ENCODE measurements around the gene GTF2F1.
"Not testable (repeated sequence)": the region's sequence is repeated elsewhere in the genome, so short reads cannot be mapped to it uniquely, and the experiment has no call there.

GTF2F1 gene

DNA sequence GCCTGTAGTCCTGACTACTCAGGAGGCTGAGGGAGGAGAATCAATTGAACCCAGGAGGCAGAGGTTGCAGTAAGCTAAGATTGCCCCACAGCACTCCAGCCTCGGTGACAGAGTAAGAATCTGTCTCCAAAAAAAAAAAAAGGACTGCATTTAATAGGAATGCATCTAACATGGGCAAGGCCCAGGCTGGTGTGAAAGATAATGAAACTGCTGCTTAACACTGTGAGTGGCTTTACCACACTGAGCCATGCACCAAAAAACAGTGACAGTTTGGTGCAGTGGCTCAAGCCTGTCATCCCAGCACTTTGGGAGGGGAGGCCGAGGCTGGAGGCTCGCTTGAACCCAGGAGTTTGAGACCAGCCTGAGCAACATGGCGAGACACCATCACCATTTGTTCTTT, 8.6 kb downstream of the GTF2F1 start:
- no peak for DNase-seq (ENCODE audit: low spot score)

DNA sequence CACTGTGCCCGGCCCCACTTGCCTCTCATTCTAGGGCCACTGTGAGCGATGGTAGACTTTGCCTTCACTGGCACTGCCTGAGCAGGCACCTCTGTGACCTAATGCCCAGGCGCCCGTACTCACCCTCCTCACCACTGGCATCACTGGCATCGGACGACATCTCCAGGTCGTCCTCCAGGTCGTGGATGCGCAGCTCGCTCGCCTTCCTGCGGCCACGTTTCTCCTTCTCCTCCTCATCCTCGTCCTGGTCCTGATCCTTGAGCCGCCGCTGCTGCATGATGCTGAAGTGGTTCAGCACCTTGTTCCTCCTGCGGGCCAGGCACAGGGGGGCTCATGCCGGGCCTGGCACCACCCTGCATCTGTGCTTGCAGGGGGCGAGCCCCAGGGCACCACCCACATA, 9.8 kb downstream of the GTF2F1 start:
- DNase-seq (ENCODE audit: low spot score): no peak

DNA sequence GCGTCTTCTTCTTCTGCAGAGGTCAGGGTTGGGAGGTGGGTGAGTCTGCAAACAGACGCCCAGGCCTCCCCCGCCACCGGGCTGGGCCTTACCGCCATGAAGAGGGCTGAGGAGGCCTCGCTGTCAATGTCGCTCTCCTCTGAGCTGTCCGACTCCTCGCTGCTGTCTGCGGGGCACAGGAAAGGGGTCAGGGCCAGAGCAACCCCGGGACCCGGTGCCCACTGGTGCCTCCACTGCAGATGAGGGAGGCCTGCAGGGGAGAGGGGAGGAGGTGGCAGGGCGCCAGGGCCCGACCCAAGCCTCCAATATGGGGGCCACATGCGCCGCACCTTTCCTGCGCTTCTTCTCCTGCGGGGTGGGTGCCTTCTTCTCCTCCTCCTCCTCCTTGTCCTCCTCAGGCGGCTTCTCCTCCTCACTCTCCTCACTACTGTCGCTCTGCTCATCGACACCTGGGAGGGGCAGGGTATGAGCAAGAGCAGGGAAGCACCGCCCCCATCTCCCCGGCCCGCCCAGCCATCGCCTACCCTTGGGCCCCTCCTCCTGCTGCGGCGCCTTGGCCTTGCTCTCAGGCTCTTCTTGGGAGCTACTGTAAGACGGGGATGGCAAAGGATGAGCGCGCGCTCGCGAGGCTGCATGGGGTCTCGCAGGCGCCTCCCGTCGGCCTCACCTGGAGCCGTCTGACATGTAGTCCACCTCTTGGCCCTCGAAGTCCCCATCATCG, 11.8 kb downstream of the GTF2F1 start:
- no peak for DNase-seq (ENCODE audit: low spot score)

DNA sequence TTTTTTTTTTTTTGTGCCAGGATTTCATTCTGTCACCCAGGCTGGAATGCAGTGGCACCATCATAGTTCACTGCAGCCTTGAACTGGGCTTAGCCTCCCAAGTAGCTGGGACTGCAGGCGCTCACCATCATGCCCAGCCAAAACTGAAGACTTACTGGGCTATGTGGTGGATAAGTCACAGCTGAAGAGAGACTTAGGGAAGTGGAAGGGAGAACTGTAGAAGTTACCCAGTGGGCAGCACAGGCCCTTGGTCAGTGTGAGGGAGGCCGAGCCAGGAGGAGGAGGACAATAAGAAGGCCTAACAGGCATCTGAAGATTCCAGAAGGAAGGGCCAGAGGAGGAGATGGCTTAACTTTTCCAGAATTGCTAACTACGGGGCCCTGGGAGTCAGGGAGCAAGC, 13.2 kb downstream of the GTF2F1 start:
- no peak for DNase-seq (ENCODE audit: low spot score)

DNA sequence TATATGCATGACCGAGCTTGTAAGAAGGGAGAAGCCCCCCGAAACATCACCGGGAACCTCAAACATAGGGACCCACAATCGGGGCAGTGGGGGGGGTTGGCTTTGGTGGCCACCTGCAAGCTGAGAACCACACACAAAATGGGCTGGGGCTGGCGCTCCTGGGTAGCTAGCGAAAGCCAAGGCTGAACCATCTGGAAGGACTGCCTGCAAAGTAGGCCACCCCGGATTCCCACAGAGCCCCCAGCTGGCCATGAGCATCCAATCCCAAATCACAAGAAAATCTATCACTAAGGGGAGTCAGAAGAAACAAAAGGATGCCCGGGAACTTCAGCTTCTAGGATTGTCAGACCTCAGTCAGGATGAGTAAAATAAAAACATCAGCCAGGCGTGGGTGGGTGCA, 14.5 kb downstream of the GTF2F1 start:
- DNase-seq (ENCODE audit: low spot score): no peak

DNA sequence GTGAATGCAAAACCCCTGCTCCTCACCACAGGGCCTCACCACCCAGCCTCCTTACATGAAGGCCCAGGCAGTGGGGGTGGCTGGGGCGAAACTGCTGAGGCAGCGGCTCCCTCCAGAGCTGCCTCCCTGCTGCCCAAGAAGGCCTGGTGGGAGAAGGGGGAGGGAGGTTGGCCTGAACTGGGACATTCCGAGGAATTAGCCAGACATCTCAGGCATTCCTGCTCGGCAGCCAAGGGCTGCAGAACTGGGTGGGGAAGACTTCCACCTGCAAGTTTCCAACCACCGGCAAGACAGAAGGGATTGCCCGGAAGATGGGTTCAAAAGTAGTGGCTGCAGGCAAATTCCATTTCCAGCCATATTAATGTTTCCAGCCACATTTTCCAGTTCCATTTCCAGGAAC, 14.9 kb downstream of the GTF2F1 start:
- DNase-seq (ENCODE audit: low spot score): peak; percentile 54

DNA sequence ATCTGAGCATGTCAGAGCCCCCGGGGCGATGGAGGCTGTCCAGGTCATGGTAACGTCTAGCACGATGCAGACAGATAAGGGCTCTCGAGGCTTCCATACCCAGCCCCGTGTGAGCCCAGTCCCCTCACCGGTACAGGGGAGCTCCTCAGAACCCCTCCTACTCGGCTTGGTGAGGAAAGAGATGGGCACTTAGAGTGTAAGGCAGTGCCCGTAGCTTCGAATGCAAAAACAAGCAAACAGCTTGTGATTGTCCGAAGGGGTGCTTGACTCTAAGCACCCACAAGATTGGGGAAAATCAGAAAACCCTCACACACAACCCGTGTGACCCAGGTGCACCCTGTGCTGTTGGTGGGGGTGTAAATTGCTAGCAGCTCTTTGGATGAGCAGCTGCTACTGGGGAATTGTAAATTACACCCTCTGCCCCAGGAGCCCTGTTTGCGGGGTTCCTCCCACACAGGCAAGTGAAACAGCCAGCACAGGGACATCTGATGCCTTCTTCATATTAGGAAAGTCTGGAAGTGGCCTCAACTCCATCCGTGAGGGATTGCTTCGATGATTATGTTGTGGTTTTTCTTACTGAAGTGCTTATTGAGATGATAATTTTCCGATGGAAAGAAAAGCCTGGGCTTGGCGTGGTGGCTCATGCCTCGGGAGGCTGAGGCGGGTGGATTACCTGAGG, 16.3 kb downstream of the GTF2F1 start:
- no peak for DNase-seq (ENCODE audit: low spot score)

DNA sequence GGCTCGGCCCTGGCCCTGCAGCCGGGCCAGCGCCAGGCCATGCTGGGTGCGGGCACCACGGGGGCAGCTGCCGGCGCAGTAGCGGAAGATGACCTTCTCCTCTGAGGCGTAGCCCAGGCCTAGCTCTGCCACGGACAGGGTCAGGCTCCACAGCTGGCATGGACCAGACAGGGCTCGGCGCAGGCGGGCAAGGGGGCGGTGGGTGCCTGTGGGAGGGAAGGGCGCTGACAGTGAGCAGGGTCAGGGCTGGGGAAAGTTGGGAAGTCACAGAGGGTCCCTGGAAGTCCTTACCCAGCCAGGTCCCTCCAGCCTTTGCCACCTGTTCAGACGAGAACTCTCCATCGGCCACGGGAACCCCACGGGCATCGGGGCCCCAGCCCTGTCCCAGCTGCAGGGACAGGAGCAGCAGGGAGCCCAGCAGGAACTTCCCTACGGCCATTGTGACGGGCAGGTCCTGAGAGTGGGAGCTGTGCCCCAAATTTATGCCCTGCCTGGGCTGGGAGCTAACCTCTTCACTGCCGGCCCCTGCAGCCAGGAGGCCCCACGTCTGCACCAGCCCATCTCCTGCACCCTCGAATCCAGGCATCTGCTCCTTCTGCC, 17.5 kb downstream of the GTF2F1 start, which contains the start of gene PSPN:
PSPN (minus strand) TSS at position 523 of the 600 bp plus-strand sequence; CDS start at position 439, 84 bp downstream.
- no peak for DNase-seq (ENCODE audit: low spot score)

DNA sequence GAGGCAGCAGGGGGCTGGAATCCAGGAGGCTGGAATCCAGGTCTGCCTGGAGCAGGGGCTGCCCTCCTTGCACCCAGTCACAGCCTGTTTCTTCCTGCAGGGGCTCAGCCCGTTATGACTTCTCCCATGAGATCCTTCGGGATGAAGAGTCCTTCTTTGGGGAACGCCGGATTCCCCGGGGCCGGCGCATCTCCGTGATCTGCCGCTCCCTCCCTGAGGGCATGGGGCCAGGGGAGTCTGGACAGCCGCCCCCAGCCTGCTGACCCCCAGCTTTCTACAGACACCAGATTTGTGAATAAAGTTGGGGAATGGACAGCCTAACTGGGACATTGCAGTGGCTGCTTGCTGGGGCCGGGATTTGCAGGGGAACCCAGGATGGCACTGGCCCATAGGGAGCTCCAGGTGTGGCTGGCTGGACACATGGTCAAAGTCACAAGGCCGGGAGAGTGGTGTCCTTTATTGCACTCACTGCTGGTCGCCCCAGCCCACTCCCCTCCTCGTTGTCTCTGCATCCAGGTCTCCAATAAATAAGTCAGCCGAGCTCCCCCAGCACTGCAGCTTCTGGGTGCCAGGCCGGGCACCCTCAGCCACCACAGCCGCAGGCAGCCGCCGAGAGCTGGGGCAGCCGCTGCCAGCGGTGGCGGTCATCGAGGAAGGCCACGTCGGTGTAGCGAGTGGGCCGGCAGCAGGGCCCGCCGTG, 18.1 kb downstream of the GTF2F1 start:
- DNase-seq (ENCODE audit: low spot score): no peak

DNA sequence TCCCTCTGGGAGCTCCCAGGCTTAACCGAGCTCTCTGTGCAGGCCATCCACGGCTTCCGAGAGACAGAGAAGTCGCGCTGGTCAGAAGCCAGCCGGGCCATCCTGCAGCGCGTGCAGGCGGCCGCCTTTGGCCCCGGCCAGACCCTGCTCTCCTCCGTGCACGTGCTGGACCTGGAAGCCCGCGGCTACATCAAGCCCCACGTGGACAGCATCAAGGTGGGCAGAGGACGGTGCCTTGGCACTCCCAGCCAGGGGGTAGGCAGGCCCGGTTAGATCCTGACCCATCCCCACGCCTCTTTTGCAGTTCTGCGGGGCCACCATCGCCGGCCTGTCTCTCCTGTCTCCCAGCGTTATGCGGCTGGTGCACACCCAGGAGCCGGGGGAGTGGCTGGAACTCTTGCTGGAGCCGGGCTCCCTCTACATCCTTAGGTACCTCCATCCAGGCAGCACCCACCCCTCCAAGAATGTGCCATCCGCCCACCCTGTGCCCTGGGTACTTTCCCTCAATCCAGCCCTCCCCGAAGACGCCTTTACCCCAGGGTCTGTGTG, 18.7 kb downstream of the GTF2F1 start:
- DNase-seq (ENCODE audit: low spot score): no peak

DNA sequence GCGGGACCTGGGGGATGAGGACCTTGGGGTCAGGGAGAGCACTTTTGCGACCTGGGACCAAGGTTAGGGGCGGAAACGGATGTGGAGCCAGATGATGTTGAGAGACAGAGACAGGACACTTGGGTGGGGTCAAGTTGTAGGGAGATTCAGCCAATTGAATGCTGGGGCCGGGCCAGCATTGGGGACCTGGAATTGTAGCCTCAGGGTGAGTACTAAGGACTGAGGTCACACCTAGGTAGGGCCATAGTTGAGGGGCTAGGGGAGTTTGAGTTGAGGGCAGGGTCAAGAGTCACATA, 19.2 kb downstream of the GTF2F1 start:
- DNase-seq (ENCODE audit: low spot score): peak; percentile 11

DNA sequence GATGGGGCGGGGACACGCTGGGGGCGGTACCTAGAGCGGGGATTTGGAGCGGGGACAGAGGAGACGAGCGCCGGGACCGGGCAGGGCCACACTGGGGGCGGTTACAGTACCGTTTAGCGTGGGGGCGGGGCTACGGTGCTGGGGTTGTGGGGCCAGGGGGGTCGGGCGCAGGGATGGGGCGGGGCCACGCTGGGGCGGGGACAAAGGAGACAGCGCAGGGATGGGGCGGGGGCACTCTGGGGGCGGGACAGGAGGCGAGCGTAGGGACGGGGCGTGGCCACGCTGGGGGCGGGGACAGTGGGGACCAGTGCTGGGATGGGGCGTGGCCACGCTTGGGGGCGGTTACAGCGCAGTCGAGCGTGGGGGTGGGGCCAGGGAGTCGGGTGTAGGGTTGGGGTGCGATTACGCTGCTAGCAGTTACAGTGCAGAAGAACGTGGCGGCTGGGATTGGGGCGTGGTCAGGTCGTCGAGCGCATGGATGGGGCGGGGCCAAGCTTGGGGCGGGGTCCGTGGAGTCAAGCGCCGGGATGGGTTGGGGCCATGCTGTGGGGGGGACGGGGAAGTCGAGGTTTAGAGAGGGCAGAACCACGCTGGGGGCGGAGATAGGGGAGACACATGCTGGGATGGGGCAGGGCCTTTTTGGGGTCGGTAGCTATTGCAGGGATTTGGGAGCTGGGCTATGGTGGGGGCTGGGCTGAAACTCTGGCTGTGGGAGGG, 19.7 kb downstream of the GTF2F1 start:
- peak; percentile 99 for DNase-seq (ENCODE audit: low spot score)

DNA sequence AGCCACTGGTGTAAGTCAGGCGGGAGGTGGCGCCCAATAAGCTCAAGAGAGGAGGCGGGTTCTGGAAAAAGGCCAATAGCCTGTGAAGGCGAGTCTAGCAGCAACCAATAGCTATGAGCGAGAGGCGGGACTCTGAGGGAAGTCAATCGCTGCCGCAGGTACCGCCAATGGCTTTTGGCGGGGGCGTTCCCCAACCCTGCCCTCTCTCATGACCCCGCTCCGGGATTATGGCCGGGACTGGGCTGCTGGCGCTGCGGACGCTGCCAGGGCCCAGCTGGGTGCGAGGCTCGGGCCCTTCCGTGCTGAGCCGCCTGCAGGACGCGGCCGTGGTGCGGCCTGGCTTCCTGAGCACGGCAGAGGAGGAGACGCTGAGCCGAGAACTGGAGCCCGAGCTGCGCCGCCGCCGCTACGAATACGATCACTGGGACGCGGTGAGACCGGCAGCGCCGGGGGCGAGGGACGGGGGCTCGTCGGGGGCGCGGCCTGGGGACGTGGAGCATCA, 20.3 kb downstream of the GTF2F1 start, which contains the start of gene ALKBH7:
ALKBH7 (plus strand) TSS at position 201 of the 502 bp plus-strand sequence; CDS start at position 228, 27 bp downstream.
- DNase-seq (ENCODE audit: low spot score): peak; percentile 98

DNA sequence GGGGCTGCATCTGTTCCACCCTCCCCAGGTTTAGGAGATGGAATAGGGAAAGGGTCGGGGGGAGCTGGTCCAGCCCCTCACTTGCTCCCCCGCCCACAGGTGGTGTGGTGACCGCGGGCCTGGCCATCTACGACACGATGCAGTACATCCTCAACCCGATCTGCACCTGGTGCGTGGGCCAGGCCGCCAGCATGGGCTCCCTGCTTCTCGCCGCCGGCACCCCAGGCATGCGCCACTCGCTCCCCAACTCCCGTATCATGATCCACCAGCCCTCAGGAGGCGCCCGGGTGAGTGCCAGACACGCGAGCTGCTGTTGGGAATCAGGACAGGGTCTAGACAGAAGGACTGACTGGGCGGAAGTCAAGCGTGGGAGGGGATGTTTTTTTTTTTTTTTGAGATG, 28.6 kb downstream of the GTF2F1 start:
- no peak for DNase-seq (ENCODE audit: low spot score)

DNA sequence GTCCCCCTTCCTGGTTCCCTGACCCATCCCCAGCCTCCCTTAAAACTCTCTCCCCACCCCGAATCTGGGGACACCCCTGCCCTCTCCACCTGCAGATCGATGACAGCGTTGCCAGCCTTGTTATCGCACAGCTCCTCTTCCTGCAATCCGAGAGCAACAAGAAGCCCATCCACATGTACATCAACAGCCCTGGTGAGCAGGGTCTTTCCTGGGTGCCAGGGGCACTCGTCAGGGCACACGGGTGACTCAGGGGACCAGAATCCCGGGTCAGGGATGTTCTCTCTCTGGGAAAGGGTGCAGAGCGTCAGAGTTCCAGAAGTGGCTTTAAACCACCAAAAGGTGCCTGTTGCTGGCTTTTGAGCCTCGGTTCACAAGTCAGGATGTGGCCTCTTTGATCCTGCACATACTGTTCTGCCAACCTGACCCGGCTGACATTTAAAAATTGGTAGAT, 30.6 kb downstream of the GTF2F1 start:
- DNase-seq (ENCODE audit: low spot score): no peak

DNA sequence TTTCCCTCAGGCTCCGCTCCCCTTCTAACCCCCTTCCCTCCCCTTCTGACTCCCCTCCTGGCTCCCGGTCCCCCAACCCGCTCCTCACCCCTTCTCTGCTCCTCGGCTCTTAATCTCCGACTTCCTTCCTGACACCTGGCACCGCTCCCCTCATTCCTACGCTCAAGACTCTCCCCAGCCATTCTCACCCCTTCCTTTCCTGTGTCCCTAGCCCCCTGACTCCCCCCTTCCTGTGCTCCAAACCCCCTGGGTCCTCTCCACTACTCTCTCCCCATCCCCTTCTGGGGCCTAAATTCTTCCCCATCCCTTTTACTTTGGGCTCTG, 31.0 kb downstream of the GTF2F1 start:
- DNase-seq (ENCODE audit: low spot score): peak; percentile 5

DNA sequence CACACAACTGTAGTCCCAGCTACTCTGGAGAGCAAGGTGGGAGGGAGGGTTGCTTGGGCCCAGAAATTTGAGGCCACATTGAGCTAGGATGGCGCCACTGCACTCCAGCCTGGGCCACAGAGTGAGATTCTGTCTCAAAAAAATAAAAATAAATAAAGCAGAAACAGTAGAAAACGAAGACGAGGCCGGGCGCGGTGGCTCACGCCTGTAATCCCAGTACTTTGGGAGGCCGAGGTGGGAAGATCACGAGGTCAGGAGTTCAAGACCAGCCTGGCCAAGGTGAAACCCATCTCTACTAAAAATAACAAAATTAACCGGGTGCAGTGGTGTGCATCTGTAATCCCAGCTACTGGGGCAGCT, 32.1 kb downstream of the GTF2F1 start:
- DNase-seq (ENCODE audit: low spot score): not testable (repeated sequence)

DNA sequence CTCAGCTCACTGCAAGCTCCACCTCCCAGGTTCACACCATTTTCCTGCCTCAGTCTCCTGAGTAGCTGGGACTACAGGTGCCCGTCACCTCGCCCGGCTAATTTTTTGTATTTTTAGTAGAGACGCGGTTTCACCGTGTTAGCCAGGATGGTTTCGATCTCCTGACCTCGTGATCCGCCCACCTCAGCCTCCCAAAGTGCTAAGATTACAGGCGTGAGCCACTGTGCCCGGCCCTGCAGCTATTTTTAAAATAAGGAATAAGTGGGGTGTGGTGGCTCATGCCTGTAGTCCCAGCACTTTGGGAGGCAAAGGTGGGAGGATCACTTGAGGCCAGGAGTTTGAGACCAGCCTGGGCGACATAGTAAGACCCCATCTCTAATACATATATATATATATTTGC, 32.5 kb downstream of the GTF2F1 start:
- DNase-seq (ENCODE audit: low spot score): not testable (repeated sequence)

DNA sequence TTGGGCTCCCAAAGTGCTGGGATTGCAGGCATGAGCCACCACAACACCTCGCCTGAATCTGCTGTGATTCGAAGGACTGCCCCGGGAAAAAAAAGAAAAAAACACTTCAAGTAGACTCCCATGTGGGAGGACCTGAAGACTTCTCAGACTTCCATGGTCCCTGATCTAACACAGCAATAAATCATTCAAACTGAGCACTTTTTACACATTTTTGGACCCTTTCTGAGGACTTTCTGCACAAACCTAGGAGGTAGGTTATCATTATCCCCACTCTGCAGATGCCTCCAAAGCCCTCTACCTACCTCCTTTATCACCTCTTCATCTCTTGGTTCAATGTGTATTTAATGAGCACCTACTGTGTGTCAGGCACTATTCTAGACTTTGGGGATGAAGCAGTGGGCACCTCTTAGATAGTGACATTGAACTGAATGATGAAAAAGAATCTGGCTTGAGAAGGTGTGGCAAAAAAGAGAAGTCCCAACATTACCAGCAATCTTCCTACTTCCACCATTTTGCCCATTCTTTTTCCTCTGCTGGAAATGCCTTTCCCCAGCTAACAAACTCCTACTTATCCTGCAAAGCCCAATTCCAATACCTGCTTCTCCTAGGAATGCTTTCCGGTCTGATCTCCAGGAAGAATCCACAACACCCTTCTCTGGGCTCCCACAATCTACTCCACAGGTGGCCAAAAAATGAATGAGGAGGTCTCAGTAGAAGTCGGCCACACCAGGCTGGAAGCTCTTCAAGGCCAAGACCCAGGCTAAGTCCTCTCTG, 33.2 kb downstream of the GTF2F1 start:
- no peak for DNase-seq (ENCODE audit: low spot score)

DNA sequence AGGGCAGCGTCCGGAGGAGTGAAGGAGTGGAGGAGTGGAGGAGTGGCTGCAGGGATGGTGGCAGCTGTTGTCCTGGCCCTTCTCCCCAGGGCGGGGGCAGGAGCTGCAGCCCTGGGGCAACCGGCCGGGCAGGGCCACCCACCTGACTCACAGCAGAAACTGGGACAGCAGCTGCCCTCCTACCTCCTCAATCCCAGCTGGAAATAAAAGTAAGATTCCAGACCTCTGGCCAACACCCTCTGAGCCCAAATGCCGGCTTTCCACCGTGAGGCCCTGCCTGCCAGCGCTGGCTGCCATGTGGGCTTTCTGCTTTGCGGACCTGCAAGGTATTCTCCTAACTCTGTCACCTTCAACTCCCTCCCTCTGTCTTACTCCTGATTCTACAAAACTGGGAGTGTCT, 35.0 kb downstream of the GTF2F1 start:
- DNase-seq (ENCODE audit: low spot score): no peak

DNA sequence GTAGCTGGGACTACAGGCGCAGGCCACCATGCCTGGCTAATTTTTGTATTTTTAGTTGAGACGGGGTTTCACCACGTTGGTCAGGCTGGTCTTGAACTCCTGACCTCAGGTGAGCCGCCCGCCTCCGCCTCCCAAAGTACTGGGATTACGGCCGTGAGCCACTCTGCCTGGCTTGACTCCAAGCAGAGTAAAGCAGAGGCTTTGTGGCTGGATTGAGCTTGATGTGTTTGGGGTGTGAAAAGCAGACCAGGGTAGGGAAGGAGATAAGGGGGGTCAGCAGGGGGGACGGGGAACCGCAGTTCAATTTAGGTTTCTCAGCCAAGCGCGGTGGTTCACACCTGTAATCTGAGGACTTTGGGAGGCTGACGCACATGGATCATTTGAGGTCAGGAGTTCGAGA, 35.8 kb downstream of the GTF2F1 start:
- DNase-seq (ENCODE audit: low spot score): no peak
